GM10248 (cell line): Measurements from ENCODE around the gene FBXO48.

Experiments
- CTCF ChIA-PET: fragments of 300-600 bp; sonication (Branson Sonifier 250); formaldehyde crosslinking; extraction: SDS; loops from one replicate; lab custom pipeline; 2021; ENCODE audit warnings: antibody characterized with exemption; lab: Yijun Ruan, JAX
- POLR2A ChIA-PET: fragments of 350-650 bp; sonication (Branson Sonifier 250); formaldehyde crosslinking; extraction: SDS; loops from one replicate; lab custom pipeline; 2020; ENCODE audit warnings: antibody characterized with exemption; lab: Yijun Ruan, JAX
- DNase-seq: peaks from one replicate; pipeline ENCODE4 v3.0.0; 2012; ENCODE audit errors: extremely low spot score
- CTCF ChIP-seq: IDR thresholded peaks from 2 replicates; pipeline ENCODE4 v1.5.1; 2012; ENCODE audit warnings: mild to moderate bottlenecking, low read depth; ENCODE audit errors: extremely low read depth, missing control alignments, control extremely low read depth

FBXO48 gene

GRCh38 chr2:68466778-68467076 lies 367 bp downstream of the FBXO48 start:
- ChIA-PET POLR2A (interaction anchor here (0.6 to 1.0 kb wide), 4 partner anchors 21 to 445 kb away, joined by 3 to 4 read pairs (median 3); no protein-coding TSS in a partner anchor), CTCF (interaction anchor here (0.7 to 6.1 kb wide), 20 partner anchors 10 to 546 kb away, joined by 3 to 88 read pairs (median 4); partner anchors contain the start of genes ANTXR1 and GKN2)
- TF ChIP-seq CTCF: no peak

GRCh38 chr2:68466361-68466777 lies 725 bp downstream of the FBXO48 start:
- POLR2A ChIA-PET: interaction anchor here (0.6 to 1.0 kb wide), 2 partner anchors 21 to 93 kb away, joined by 3 to 4 read pairs; no protein-coding TSS in a partner anchor
- no peak for DNase-seq
- CTCF ChIA-PET: interaction anchor here (1.0 to 6.1 kb wide), 24 partner anchors 10 to 546 kb away, joined by 3 to 88 read pairs (median 6); partner anchors contain the start of genes ANTXR1 and GKN2
- TF ChIP-seq CTCF: no peak

More at GRCh38 chr2:68466778-68467076, 367 bp downstream of the FBXO48 start:
- no peak for DNase-seq

GRCh38 chr2:68465081-68465916 lies 1.8 kb downstream of the FBXO48 start:
- no peak for TF ChIP-seq CTCF
- CTCF ChIA-PET: interaction anchor here (0.8 to 6.1 kb wide), 28 partner anchors 9 to 487 kb away, joined by 3 to 88 read pairs (median 5); partner anchors contain the start of gene GKN2

GRCh38 chr2:68464651-68465050 lies 2.4 kb downstream of the FBXO48 start:
- CTCF ChIA-PET: interaction anchor here (0.8 to 6.1 kb wide), 23 partner anchors 9 to 479 kb away, joined by 3 to 88 read pairs (median 5); no protein-coding TSS in a partner anchor
- POLR2A ChIA-PET: no interaction called here
- no peak for TF ChIP-seq CTCF
- no peak for DNase-seq

More at GRCh38 chr2:68465081-68465916, 1.8 kb downstream of the FBXO48 start:
- POLR2A ChIA-PET: no interaction called here
- DNase-seq: no peak

GRCh38 chr2:68463287-68463877 lies 3.7 kb downstream of the FBXO48 start:
- peak; percentile 55 for DNase-seq
- TF ChIP-seq CTCF: peak; percentile 73
- CTCF ChIA-PET: interaction anchor here (0.7 to 6.1 kb wide), 76 partner anchors 8 to 1102 kb away, joined by 3 to 88 read pairs (median 4); partner anchors contain the start of gene ARHGAP25
- POLR2A ChIA-PET: no interaction called here

- no peak for TF ChIP-seq CTCF
- no peak for DNase-seq
- ChIA-PET CTCF (interaction anchor here (0.7 kb wide), 1 partner anchor 98 kb away, joined by 3 read pairs; no protein-coding TSS in a partner anchor), POLR2A (no interaction called here)
Measured at GRCh38 chr2:68458981-68459380, 8.1 kb downstream of the FBXO48 start.
